CD4-positive, alpha-beta T cell (primary cell): ENCODE measurements around the gene PDE4A. TPM values are rescaled to one million over a fixed set of nuclear protein-coding genes. Genes with fewer than 3 reads are reported as not detected.

Experiments
- ATAC-seq: fragments of 200-7000 bp; cut with Tn5 transposase; one replicate; pipeline ENCODE4 v1.10.0; 2022; ENCODE audit warnings: mild to moderate bottlenecking; ENCODE audit not compliant: poor library complexity
- CTCF ChIA-PET: fragments of 350-600 bp; sonication (Branson Sonifier 250); formaldehyde crosslinking; loops from one replicate; lab custom pipeline; 2021; ENCODE audit warnings: antibody characterized with exemption, inconsistent platforms; lab: Charles Lee
- POLR2A ChIA-PET: fragments of 350-600 bp; sonication (Branson Sonifier 250); formaldehyde crosslinking; loops from one replicate; lab custom pipeline; 2021; ENCODE audit warnings: antibody characterized with exemption, inconsistent platforms; lab: Charles Lee
- DNase-seq, 14 experiments: peaks; one replicate each; pipeline ENCODE4 v3.0.0-alpha.2; 2013 to 2020; ENCODE audit warnings: mixed read lengths in 2 of 14
- H3K27ac ChIP-seq, 2 donors: one replicate each; pipeline versions ENCODE4 v1.5.1 to v1.7.0; 2013; ENCODE audit warnings: low read length in 2 of 2, low read depth in 1 of 2, mild to moderate bottlenecking in 1 of 2
- H3K27me3 ChIP-seq, 2 experiments: 1 replicate in 1 of 2; 2 replicates in 1 of 2; pipeline versions ENCODE4 v1.6.1 to v1.7.0; 2013; ENCODE audit warnings: low read length in 2 of 2, control low read depth in 1 of 2, mild to moderate bottlenecking in 1 of 2, moderate library complexity in 1 of 2; ENCODE audit not compliant: insufficient read depth in 2 of 2, control insufficient read depth in 1 of 2
- H3K36me3 ChIP-seq: one replicate; pipeline ENCODE4 v1.6.1; 2013; ENCODE audit warnings: low read length, control low read depth; ENCODE audit not compliant: insufficient read depth
- H3K4me1 ChIP-seq: one replicate; pipeline ENCODE4 v1.6.1; 2013; ENCODE audit warnings: low read length, control low read depth; ENCODE audit not compliant: insufficient read depth
- H3K4me3 ChIP-seq: one replicate; pipeline ENCODE4 v1.5.1; 2013; ENCODE audit warnings: mild to moderate bottlenecking, low read length, moderate library complexity
- H3K9me3 ChIP-seq, 2 experiments: 1 replicate in 1 of 2; 2 replicates in 1 of 2; pipeline versions ENCODE4 v1.6.1 to v1.7.0; 2013; ENCODE audit warnings: low read length in 2 of 2, mild to moderate bottlenecking in 2 of 2, control low read depth in 1 of 2, moderate library complexity in 1 of 2; ENCODE audit not compliant: control insufficient read depth in 1 of 2, insufficient read depth in 1 of 2
- H3K27ac Mint-ChIP-seq: one replicate; pipeline ENCODE4 v1.8.0; 2020; ENCODE audit warnings: mixed read lengths
- H3K27me3 Mint-ChIP-seq: one replicate; pipeline ENCODE4 v1.8.0; 2021; ENCODE audit warnings: mixed read lengths
- H3K36me3 Mint-ChIP-seq: one replicate; pipeline ENCODE4 v1.8.0; 2021; ENCODE audit warnings: low read depth, mixed read lengths
- H3K4me1 Mint-ChIP-seq: one replicate; pipeline ENCODE4 v1.8.0; 2021; ENCODE audit warnings: low read depth, mixed read lengths
- H3K4me3 Mint-ChIP-seq: one replicate; pipeline ENCODE4 v1.8.0; 2020; ENCODE audit warnings: mild to moderate bottlenecking, mixed read lengths
- H3K9me3 Mint-ChIP-seq: one replicate; pipeline ENCODE4 v1.8.0; 2020; ENCODE audit warnings: mixed read lengths
- intact Hi-C, 2 experiments: fragments of 100-400 bp; cut with DNase I in 1 of 2; cut with micrococcal nuclease in 1 of 2; formaldehyde crosslinking; loops; one replicate each; pipeline versions ENCODE4 v1.15.1 to v1.9.0; 2023 to 2025; cut with DNase I, micrococcal nuclease
- total RNA-seq, 174 experiments: library from RNA in 2 of 174; stranded (reverse) in 2 of 174; gene quantifications; one replicate each; pipeline ENCODE4 v1.2.3 and lab custom pipeline; 2021 to 2026
- TF ChIP-seq, protein P1 (sequence below): fragments of 200-600 bp; IDR thresholded peaks from one replicate; pipeline ENCODE4 v1.8.0; 2022; ENCODE audit warnings: antibody characterized with exemption, mild to moderate bottlenecking

PDE4A gene
- total RNA-seq, 2 experiments from 2014 or later: 1.5 to 2.1 TPM

GRCh38 chr19:10416083-10416379 is 4.3 kb upstream of the PDE4A start:
- Histone ChIP-seq H3K9me3 (peaks cover 0 to 34% of the 10 kb centered on the region in 2 experiments), H3K36me3 (no peaks in the 10 kb centered on the region), H3K27me3 (peaks cover 34 to 38% of the 10 kb centered on the region in 2 experiments), H3K27ac (peak overlapping the region; percentile 25 to 31), H3K4me3 (peak overlapping the region; percentile 52), H3K4me1 (peaks cover 76% of the 10 kb centered on the region)
- POLR2A ChIA-PET: interaction anchor here (0.6 to 1.5 kb wide), 5 partner anchors 10 to 454 kb away, joined by 3 to 10 read pairs (median 3); partner anchors contain the start of genes CDC37 and ICAM1
- Mint-ChIP-seq H3K36me3 (peaks cover 5% of the 10 kb centered on the region), H3K27me3 (peaks cover 36% of the 10 kb centered on the region), H3K4me3 (peak overlapping the region; percentile 54), H3K9me3 (no peaks in the 10 kb centered on the region), H3K4me1 (peaks cover 43% of the 10 kb centered on the region), H3K27ac (peak overlapping the region; percentile 79)
- no peak for ATAC-seq
- TF ChIP-seq, protein P1, sequence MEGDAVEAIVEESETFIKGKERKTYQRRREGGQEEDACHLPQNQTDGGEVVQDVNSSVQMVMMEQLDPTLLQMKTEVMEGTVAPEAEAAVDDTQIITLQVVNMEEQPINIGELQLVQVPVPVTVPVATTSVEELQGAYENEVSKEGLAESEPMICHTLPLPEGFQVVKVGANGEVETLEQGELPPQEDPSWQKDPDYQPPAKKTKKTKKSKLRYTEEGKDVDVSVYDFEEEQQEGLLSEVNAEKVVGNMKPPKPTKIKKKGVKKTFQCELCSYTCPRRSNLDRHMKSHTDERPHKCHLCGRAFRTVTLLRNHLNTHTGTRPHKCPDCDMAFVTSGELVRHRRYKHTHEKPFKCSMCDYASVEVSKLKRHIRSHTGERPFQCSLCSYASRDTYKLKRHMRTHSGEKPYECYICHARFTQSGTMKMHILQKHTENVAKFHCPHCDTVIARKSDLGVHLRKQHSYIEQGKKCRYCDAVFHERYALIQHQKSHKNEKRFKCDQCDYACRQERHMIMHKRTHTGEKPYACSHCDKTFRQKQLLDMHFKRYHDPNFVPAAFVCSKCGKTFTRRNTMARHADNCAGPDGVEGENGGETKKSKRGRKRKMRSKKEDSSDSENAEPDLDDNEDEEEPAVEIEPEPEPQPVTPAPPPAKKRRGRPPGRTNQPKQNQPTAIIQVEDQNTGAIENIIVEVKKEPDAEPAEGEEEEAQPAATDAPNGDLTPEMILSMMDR: no peak
- intact Hi-C loops: loop anchor here (1.0 to 5.0 kb wide), 2 partner anchors 11 to 151 kb away; partner anchors contain the start of genes CDKN2D (in 1 of the 2) and KRI1 (in 1 of the 2)
- DNase-seq: no peak
- CTCF ChIA-PET: interaction anchor here (0.7 to 6.8 kb wide), 17 partner anchors 11 to 486 kb away, joined by 3 to 129 read pairs (median 5); partner anchors contain the start of genes CDC37, ICAM5 and TYK2

DNA sequence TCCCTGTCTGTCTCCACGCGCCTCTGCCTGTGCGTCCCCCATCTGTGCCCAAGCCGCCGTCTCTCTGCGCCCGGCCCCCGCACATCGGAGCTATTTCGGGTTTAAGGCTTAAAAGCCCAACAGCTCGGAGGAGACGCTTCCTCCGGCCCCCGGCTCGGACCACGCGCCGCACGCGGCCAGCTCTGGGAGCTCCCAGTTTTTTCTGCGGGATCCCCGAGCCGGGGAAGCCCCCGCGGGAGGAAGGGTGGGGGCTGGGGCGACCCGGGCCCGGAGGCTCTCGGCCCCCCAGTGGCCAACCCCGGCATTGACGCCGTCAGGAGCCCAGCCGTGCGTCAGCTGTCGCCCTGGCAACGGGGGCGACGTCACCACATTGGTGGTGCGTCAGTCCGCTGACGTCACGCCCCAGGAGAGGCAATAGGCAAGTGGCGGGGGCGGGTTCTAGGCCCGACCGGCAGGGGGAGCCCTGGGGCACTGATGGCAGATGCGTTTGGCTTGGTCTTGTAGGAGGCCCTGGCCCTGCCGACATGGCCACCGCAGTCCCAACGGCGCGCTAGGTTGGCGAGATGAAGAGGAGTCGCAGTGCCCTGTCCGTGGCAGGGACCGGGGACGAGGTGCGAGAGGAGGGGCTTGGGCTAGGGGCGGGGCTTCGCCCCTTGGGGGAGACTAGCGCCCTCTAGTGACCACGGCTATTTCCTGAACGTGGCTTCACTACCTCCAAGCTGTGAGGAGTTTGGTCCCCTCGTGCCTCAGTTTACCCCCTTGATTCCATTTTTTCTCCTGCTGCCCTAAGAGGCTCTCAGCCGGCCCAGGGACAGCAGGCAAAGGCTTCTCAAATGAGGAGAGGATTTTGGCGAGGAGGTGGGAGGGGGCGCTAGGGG is 3.7 kb upstream of the PDE4A start:
- TF ChIP-seq, protein P1: peak; percentile 98
- CTCF ChIA-PET: interaction anchor here (0.7 to 6.8 kb wide), 20 partner anchors 10 to 487 kb away, joined by 3 to 129 read pairs (median 5); partner anchors contain the start of genes CDC37, ICAM5 and TYK2
- peak overlapping the region; percentile 76 for H3K4me3 Mint-ChIP-seq

GRCh38 chr19:10417541-10418234 is 2.6 kb upstream of the PDE4A start:
- ChIA-PET POLR2A (interaction anchor here (0.6 to 5.3 kb wide), 5 partner anchors 14 to 345 kb away, joined by 3 to 27 read pairs (median 3); partner anchors contain the start of genes CDC37 and ICAM1), CTCF (interaction anchor here (0.8 to 6.8 kb wide), 12 partner anchors 9 to 128 kb away, joined by 3 to 129 read pairs (median 6); partner anchors contain the start of genes CDC37, ICAM5 and TYK2)
- peaks cover 50 to 55% of the 10 kb centered on the region in 2 experiments for H3K27me3 ChIP-seq
- H3K4me1 ChIP-seq: peaks cover 68% of the 10 kb centered on the region
- no peaks in the 10 kb centered on the region for H3K36me3 ChIP-seq
- Mint-ChIP-seq H3K36me3 (peaks cover 5% of the 10 kb centered on the region), H3K27me3 (peaks cover 53% of the 10 kb centered on the region), H3K27ac (peak overlapping the region; percentile 57), H3K9me3 (no peaks in the 10 kb centered on the region), H3K4me3 (peak overlapping the region; percentile 44), H3K4me1 (peaks cover 48% of the 10 kb centered on the region)
- ATAC-seq (no peak), DNase-seq (peak in 2 of 14 experiments; percentile 34 to 44)
- H3K4me3 ChIP-seq: no peak overlapping the region
- TF ChIP-seq, protein P1: no peak
- peaks cover 0 to 34% of the 10 kb centered on the region in 2 experiments for H3K9me3 ChIP-seq
- no peak overlapping the region for H3K27ac ChIP-seq
- intact Hi-C loops: loop anchor here in 1 of 2 experiments (5.0 kb wide), 1 partner anchor 150 kb away; the partner anchor contains the start of genes CDKN2D and KRI1

More for the DNA sequence above, 3.7 kb upstream of the PDE4A start:
- H3K4me1 Mint-ChIP-seq: peaks cover 49% of the 10 kb centered on the region
- peaks cover 5% of the 10 kb centered on the region for H3K36me3 Mint-ChIP-seq
- H3K27ac ChIP-seq: peak overlapping the region; percentile 31 to 34
- peaks cover 0 to 34% of the 10 kb centered on the region in 2 experiments for H3K9me3 ChIP-seq
- H3K4me3 ChIP-seq: peak overlapping the region; percentile 52
- peak; percentile 69 for ATAC-seq
- peaks cover 42% of the 10 kb centered on the region for H3K27me3 Mint-ChIP-seq
- no peaks in the 10 kb centered on the region for H3K9me3 Mint-ChIP-seq
- H3K4me1 ChIP-seq: peaks cover 76% of the 10 kb centered on the region
- H3K27me3 ChIP-seq: peaks cover 40 to 44% of the 10 kb centered on the region in 2 experiments
- peak; percentile 70 to 99 (median 90) for DNase-seq
- intact Hi-C loops: loop anchor here (1.0 to 5.0 kb wide), 2 partner anchors 11 to 151 kb away; partner anchors contain the start of genes CDKN2D (in 1 of the 2) and KRI1 (in 1 of the 2)
- peak overlapping the region; percentile 79 for H3K27ac Mint-ChIP-seq
- POLR2A ChIA-PET: interaction anchor here (0.6 to 5.3 kb wide), 8 partner anchors 11 to 455 kb away, joined by 3 to 27 read pairs (median 4); partner anchors contain the start of genes CDC37 and ICAM1
- H3K36me3 ChIP-seq: no peaks in the 10 kb centered on the region
